ENCODE measurements around the gene ZNF536.

ZNF536 gene

DNA sequence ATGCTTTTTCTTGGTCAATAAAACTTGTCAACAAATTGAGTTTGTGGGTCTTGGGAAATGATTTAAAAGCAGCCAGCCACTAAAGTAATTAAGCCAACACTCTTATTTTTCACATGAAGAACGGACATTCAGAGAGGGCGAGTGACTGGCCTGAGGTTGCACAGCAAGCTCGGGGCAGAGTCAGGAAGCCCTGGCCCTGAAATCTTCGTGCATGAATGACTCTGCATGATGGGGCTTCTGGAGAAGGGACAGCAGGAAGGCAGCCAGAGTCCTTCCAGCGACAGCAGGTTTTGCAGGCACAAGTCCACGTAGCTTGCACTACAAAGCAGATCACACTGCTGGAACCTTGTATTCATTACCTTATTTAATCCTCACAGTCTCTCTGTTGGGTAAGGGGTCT is 232.5 kb downstream of the ZNF536 start:
- Mint-ChIP-seq H3K27ac (no peak overlapping the region), H3K27me3 (no peaks in the 10 kb centered on the region), H3K4me3 (no peak overlapping the region), H3K9me3 (no peaks in the 10 kb centered on the region), H3K4me1 (no peaks in the 10 kb centered on the region), H3K36me3 (no peaks in the 10 kb centered on the region)
- DNase-seq: no peak
- CTCF ChIA-PET: no interaction called here

DNA sequence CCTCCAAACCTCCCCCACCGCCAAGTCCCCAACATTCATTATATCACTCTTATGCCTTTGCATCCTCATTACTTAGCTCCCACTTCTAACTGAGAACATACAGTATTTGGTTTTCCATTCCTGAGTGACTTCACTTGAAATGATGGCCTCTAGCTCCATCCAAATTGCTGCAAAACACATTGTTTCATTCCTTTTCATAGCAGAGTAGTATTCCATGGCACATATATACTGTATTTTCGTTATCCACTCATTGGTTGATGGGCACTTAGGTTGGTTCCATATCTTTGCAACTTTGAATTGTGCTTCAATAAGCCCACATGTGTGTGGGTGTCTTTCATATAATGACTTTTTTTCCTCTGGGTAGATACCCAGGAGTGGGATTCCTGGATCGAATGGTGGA is 233.1 kb downstream of the ZNF536 start:
- Mint-ChIP-seq H3K4me3 (no peak overlapping the region), H3K27ac (no peak overlapping the region), H3K4me1 (no peaks in the 10 kb centered on the region), H3K27me3 (no peaks in the 10 kb centered on the region), H3K9me3 (no peaks in the 10 kb centered on the region), H3K36me3 (no peaks in the 10 kb centered on the region)
- DNase-seq: no peak
- CTCF ChIA-PET: no interaction called here

DNA sequence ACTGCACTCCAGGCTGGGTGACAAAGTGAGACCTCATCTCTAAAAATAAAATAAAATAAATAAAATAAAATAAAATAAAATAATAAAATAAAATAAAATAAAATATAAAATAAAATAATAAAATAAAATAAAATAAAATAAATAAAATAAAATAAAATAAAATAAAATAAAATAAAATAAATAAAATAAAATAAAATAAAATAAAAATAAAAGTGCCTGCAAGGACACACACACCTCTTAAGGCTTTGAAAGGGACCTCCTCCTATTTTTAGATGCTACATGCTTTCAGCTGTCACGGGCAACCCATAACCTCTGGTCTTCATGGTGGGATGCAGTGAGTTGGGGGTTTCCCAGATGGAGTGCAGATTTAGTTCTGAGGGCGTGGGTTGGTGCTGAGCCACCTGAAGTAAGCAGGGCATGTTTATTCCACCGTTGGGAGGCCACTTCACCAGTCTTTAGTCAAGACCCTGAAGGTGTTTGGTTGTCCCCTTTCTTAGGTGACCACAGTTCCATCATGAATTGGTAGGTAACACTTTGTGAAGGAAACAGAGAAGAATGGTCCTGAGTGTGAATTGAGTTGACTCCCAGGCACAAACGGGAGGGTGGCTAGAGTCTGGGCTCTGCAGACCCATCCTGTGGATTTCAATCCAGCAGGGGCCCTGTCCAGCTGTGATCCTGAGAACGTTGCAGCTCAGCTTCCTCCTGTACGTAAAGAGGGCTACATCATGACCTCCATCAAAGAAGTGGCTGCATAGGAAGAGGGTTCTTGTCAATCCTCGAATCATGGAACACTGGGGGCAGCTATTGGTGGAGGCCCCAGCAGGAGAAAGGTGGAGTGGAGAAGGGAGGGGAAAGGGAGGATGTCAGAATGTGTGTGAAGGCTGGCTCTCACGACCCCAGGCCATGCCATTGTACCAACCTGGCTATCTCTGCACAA is 234.2 kb downstream of the ZNF536 start:
- Mint-ChIP-seq H3K36me3 (no peaks in the 10 kb centered on the region), H3K27me3 (no peaks in the 10 kb centered on the region), H3K27ac (no peak overlapping the region), H3K4me3 (no peak overlapping the region), H3K4me1 (no peaks in the 10 kb centered on the region), H3K9me3 (no peaks in the 10 kb centered on the region)
- CTCF ChIA-PET: no interaction called here
- no peak for DNase-seq

All from activated naive CD4-positive, alpha-beta T cell treated with anti-CD3 and anti-CD28 coated beads, Interleukin-2, amount 10 ng/mL, durations not matched to agents 7 days and 5 days (primary cell).